Panc1 (cell line): ENCODE measurements around the gene OR2M2. TPM values are rescaled to one million over a fixed set of nuclear protein-coding genes. Genes with fewer than 3 reads are reported as not detected.

Experiments used
- ATAC-seq: fragments of 200-7000 bp; cut with Tn5 transposase; 2 replicates; pipeline ENCODE4 v1.9.1; 2020; ENCODE audit warnings: mild to moderate bottlenecking, moderate library complexity
- BruUV-seq: library from RNA; stranded (reverse); fragments of 400-500 nt; replicated peaks from 2 replicates; lab custom pipeline; 2021; lab: Mats Ljungman, UMichigan
- CTCF ChIA-PET: fragments of 300-600 bp; sonication (Branson Sonifier 250); formaldehyde crosslinking; loops from one replicate; lab custom pipeline; 2022; ENCODE audit warnings: antibody characterized with exemption; lab: Charles Lee
- POLR2A ChIA-PET: fragments of 300-600 bp; sonication (Branson Sonifier 250); formaldehyde crosslinking; loops from one replicate; lab custom pipeline; 2022; ENCODE audit warnings: antibody characterized with exemption; lab: Charles Lee
- DNase-seq: peaks from one replicate; pipeline ENCODE4 v3.0.0-alpha.2; 2010; ENCODE audit warnings: low read depth, low spot score
- H3K27ac ChIP-seq: 2 replicates; pipeline ENCODE4 v1.5.1; 2011; ENCODE audit warnings: mild to moderate bottlenecking, low read length, inconsistent platforms
- H3K27me3 ChIP-seq: fragments of 200-500 bp; sonication (Bioruptor generic); 2 replicates; pipeline ENCODE4 v1.6.0; 2014; ENCODE audit warnings: low read length, inconsistent platforms; ENCODE audit not compliant: control insufficient read depth, insufficient read depth
- H3K36me3 ChIP-seq: fragments of 200-500 bp; sonication (Bioruptor generic); 2 replicates; pipeline ENCODE4 v1.5.1; 2014; ENCODE audit warnings: inconsistent platforms, mild to moderate bottlenecking, low read length, moderate library complexity; ENCODE audit not compliant: control insufficient read depth, insufficient read depth
- H3K4me1 ChIP-seq: 2 replicates; pipeline ENCODE4 v1.5.1; 2011; ENCODE audit warnings: inconsistent platforms, mild to moderate bottlenecking, low read length, moderate library complexity; ENCODE audit not compliant: control insufficient read depth, insufficient read depth
- H3K4me3 ChIP-seq, 2 experiments: 2 replicates each; pipeline ENCODE4 v1.5.1; 2011 to 2012; ENCODE audit warnings: low read depth in 2 of 2, low read length in 2 of 2, mild to moderate bottlenecking in 2 of 2, inconsistent platforms in 1 of 2, moderate library complexity in 1 of 2
- H3K9me3 ChIP-seq: fragments of 200-500 bp; sonication (Bioruptor generic); 2 replicates; pipeline ENCODE4 v1.5.1; 2014; ENCODE audit warnings: low read depth, mild to moderate bottlenecking, inconsistent platforms, low read length, moderate library complexity; ENCODE audit not compliant: control insufficient read depth, insufficient read depth
- CTCF ChIP-seq: fragments of 450-650 bp; IDR thresholded peaks from 2 replicates; pipeline ENCODE4 v1.5.1; 2017; ENCODE audit warnings: mild to moderate bottlenecking
- POLR2AphosphoS5 ChIP-seq: IDR thresholded peaks from 2 replicates; pipeline ENCODE4 v1.6.1; 2012; ENCODE audit warnings: mild to moderate bottlenecking, low read depth, low read length, moderate library complexity
- SIN3A ChIP-seq: IDR thresholded peaks from 2 replicates; pipeline ENCODE4 v1.6.1; 2012; ENCODE audit warnings: low read depth, mild to moderate bottlenecking, low read length, moderate library complexity, borderline replicate concordance; ENCODE audit not compliant: insufficient read depth
- TCF7L2 ChIP-seq: IDR thresholded peaks from 2 replicates; pipeline ENCODE4 v1.6.1; 2011; ENCODE audit warnings: mild to moderate bottlenecking, low read depth, low read length, inconsistent platforms
- in situ Hi-C: cut with HindIII; loops from 2 replicates; pipeline ENCODE4 v1.10.0; 2016; ENCODE audit warnings: low sequenced_read_pairs, low pct_unique_long_range_greater_than_20kb
- intact Hi-C: fragments of 100-400 bp; cut with micrococcal nuclease; formaldehyde crosslinking; loops from one replicate; pipeline ENCODE4 v1.10.0; 2022; ENCODE audit not compliant: unreplicated experiment
- total RNA-seq: library from RNA; stranded (reverse); gene quantifications from one replicate; pipeline ENCODE4 v1.2.1, GENCODE V29; 2021; ENCODE audit not compliant: unreplicated experiment
- TF ChIP-seq, protein P1 (sequence below), 2 experiments: IDR thresholded peaks; 2 replicates each; pipeline ENCODE4 v1.6.1; 2011 to 2012; ENCODE audit warnings: low read depth in 2 of 2, control low read depth in 1 of 2, low read length in 1 of 2, mild to moderate bottlenecking in 1 of 2, moderate library complexity in 1 of 2; ENCODE audit not compliant: insufficient read depth in 1 of 2

Gene OR2M2
- total RNA-seq, 1 experiment from 2014 or later: not detected

DNA sequence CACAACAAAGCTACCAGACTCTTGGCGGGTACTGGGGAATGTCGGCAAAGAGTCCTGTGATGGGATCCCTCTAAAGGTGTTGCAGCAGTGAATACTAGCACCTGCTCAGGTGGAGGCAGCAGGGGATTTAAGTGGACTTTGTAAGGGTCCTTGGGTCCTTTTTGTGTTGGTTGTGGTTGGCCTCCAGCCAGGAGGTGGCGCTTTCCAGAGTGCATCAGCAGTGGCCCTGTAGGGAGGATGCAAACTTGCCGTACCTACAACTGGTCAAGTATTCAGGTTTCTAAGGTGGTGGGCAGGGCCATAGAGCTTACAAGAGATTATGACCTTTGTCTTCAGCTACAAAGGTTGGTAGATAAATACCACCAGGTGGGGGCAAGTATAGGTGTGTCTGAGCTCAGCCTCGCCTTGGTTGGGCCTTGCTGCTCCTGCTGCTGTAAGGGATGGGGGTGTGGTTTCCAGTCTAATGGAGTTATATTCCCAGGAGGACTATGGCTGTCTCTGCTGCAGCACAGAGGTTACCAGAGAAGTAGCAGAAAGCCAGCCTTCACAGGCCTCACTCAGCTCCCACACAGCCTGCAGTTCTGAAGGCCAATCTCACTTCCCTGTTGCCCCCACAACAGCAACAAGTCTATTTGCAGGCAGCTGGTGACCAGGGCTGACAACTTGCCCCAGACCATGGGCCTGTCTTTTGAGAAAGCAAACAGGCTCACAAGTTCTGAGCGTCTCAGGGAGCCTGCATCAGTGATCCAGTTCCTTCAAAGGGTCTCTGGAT, 22.4 kb upstream of the OR2M2 start:
- intact Hi-C loops: no loop called here
- BruUV-seq: no TSS peak
- no peak for TF ChIP-seq TCF7L2
- no peak for TF ChIP-seq POLR2AphosphoS5
- Histone ChIP-seq H3K27me3 (no peaks in the 10 kb centered on the region), H3K27ac (no peak overlapping the region), H3K9me3 (no peaks in the 10 kb centered on the region), H3K4me1 (no peaks in the 10 kb centered on the region), H3K36me3 (no peaks in the 10 kb centered on the region), H3K4me3 (no peak overlapping the region)
- POLR2A ChIA-PET: no interaction called here
- DNase-seq (no peak), ATAC-seq (no peak)
- CTCF ChIA-PET: no interaction called here
- in situ Hi-C loops: no loop called here

DNA sequence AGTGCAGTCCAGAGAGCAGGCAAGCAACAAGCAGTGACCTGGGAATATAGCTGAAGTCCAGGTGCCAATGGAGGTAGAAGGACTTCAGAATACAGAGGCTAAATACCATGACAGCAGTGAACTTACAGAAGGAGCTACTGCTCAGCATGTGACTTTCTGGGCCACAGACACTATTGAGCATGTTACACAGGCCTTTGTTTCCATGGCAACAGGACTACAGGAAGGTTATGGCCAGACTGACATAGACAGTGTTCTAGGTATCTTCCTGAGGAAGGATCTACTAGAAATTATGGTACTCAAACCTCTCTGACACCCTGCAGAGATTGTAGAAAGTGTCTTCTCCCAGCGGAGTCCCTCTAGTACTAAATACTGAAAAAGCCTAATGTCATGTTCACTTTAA, 18.7 kb upstream of the OR2M2 start:
- H3K9me3 ChIP-seq: no peaks in the 10 kb centered on the region
- POLR2A ChIA-PET: no interaction called here
- H3K27ac ChIP-seq: no peak overlapping the region
- no peak overlapping the region for H3K4me3 ChIP-seq
- in situ Hi-C loops: no loop called here
- no peaks in the 10 kb centered on the region for H3K36me3 ChIP-seq
- ATAC-seq: no peak
- no peak for DNase-seq
- intact Hi-C loops: no loop called here
- no peaks in the 10 kb centered on the region for H3K27me3 ChIP-seq
- H3K4me1 ChIP-seq: no peaks in the 10 kb centered on the region
- TF ChIP-seq POLR2AphosphoS5: no peak
- no peak for TF ChIP-seq TCF7L2
- TF ChIP-seq, protein P1, sequence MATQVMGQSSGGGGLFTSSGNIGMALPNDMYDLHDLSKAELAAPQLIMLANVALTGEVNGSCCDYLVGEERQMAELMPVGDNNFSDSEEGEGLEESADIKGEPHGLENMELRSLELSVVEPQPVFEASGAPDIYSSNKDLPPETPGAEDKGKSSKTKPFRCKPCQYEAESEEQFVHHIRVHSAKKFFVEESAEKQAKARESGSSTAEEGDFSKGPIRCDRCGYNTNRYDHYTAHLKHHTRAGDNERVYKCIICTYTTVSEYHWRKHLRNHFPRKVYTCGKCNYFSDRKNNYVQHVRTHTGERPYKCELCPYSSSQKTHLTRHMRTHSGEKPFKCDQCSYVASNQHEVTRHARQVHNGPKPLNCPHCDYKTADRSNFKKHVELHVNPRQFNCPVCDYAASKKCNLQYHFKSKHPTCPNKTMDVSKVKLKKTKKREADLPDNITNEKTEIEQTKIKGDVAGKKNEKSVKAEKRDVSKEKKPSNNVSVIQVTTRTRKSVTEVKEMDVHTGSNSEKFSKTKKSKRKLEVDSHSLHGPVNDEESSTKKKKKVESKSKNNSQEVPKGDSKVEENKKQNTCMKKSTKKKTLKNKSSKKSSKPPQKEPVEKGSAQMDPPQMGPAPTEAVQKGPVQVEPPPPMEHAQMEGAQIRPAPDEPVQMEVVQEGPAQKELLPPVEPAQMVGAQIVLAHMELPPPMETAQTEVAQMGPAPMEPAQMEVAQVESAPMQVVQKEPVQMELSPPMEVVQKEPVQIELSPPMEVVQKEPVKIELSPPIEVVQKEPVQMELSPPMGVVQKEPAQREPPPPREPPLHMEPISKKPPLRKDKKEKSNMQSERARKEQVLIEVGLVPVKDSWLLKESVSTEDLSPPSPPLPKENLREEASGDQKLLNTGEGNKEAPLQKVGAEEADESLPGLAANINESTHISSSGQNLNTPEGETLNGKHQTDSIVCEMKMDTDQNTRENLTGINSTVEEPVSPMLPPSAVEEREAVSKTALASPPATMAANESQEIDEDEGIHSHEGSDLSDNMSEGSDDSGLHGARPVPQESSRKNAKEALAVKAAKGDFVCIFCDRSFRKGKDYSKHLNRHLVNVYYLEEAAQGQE (IDR thresholded peaks at IDR 0.05; ENCODE audit: insufficient read depth in 1 of 2, low read depth in 2 of 2, low read length in 1 of 2): no peak
- TF ChIP-seq CTCF: no peak
- TF ChIP-seq SIN3A: no peak
- CTCF ChIA-PET: no interaction called here
- BruUV-seq: no TSS peak

GRCh38 chr1:248158758-248159157, 15.9 kb upstream of the OR2M2 start:
- intact Hi-C loops: no loop called here
- Histone ChIP-seq H3K36me3 (no peaks in the 10 kb centered on the region), H3K4me3 (no peak overlapping the region), H3K4me1 (no peaks in the 10 kb centered on the region), H3K27me3 (no peaks in the 10 kb centered on the region), H3K9me3 (no peaks in the 10 kb centered on the region), H3K27ac (no peak overlapping the region)
- CTCF ChIA-PET: no interaction called here
- in situ Hi-C loops: no loop called here
- TF ChIP-seq, protein P1 (IDR thresholded peaks at IDR 0.05; ENCODE audit: insufficient read depth in 1 of 2, low read depth in 2 of 2, low read length in 1 of 2): no peak
- TF ChIP-seq POLR2AphosphoS5 (no peak), SIN3A (no peak), CTCF (no peak), TCF7L2 (no peak)
- POLR2A ChIA-PET: no interaction called here
- BruUV-seq: no TSS peak
- DNase-seq (no peak), ATAC-seq (no peak)
